Suppressor macrophage (primary cell): Measurements from ENCODE around the gene HTR3B.

ENCODE experiments used
- DNase-seq, 4 experiments: peaks; one replicate each; pipeline ENCODE4 v3.0.0-alpha.2; 2020 to 2022

Gene HTR3B

GRCh38 chr11:113991718-113992458 lies 87.3 kb downstream of the HTR3B start:
- no peak for DNase-seq

GRCh38 chr11:113992459-113993110 lies 88.0 kb downstream of the HTR3B start:
- no peak for DNase-seq

- peak; percentile 13 to 55 (median 36) for DNase-seq
Observed at GRCh38 chr11:113994077-113994954, 89.7 kb downstream of the HTR3B start.
